BLaER1 treated with 17β-estradiol and CSF1 and Interleukin-3, amounts not matched to agents 10 nM and 100 nM (cell line): ENCODE results near the gene PIK3R6.
"Not testable (repeated sequence)": the region's sequence is repeated elsewhere in the genome, so short reads cannot be mapped to it uniquely, and the experiment has no call there.

Source experiments
- H3K27ac ChIP-seq, 11 experiments: shearing (Covaris generic); formaldehyde crosslinking; 2 replicates each; pipeline ENCODE4 v1.8.1; 2022
- H3K27me3 ChIP-seq, 11 experiments: shearing (Covaris generic); formaldehyde crosslinking; 2 replicates each; pipeline ENCODE4 v1.8.1; 2022
- H3K36me3 ChIP-seq, 11 experiments: shearing (Covaris generic); formaldehyde crosslinking; 2 replicates each; pipeline ENCODE4 v1.8.1; 2022
- H3K4me1 ChIP-seq, 10 experiments: shearing (Covaris generic); formaldehyde crosslinking; 2 replicates each; pipeline ENCODE4 v1.8.1; 2022
- H3K4me2 ChIP-seq, 11 experiments: shearing (Covaris generic); formaldehyde crosslinking; 2 replicates each; pipeline ENCODE4 v1.8.1; 2022
- H3K4me3 ChIP-seq, 10 experiments: shearing (Covaris generic); formaldehyde crosslinking; 2 replicates each; pipeline ENCODE4 v1.8.1; 2022
- H3K9ac ChIP-seq, 11 experiments: shearing (Covaris generic); formaldehyde crosslinking; 2 replicates each; pipeline ENCODE4 v1.8.1; 2022
- H3K9me3 ChIP-seq, 11 experiments: shearing (Covaris generic); formaldehyde crosslinking; replicated peaks in 1 of 11; 2 replicates each; pipeline ENCODE4 v1.8.1; 2022
- H4K20me1 ChIP-seq, 11 experiments: shearing (Covaris generic); formaldehyde crosslinking; 2 replicates each; pipeline ENCODE4 v1.8.1; 2022
- Cebpa-rat ChIP-seq, 11 experiments: shearing (Covaris generic); IDR thresholded peaks; 2 replicates each; pipeline ENCODE4 v1.8.1; 2022

Gene PIK3R6

GRCh38 chr17:8859804-8860430 is 7.6 kb downstream of the PIK3R6 start:
- H3K36me3 ChIP-seq: peaks cover 0 to 32% (median 11%) of the 10 kb centered on the region in 11 experiments; a peak in 11 of 22 replicates
- peak overlapping the region in 6 of 10 experiments; percentile 1 to 59 (median 42); a peak in 4 of 20 replicates for H3K4me3 ChIP-seq
- H3K4me1 ChIP-seq: peaks cover 81 to 100% (median 91%) of the 10 kb centered on the region in 10 experiments
- peak overlapping the region; percentile 47 to 91 (median 84); a peak in 21 of 22 replicates for H3K9ac ChIP-seq
- no peaks in the 10 kb centered on the region for H3K27me3 ChIP-seq
- peak overlapping the region; percentile 75 to 94 (median 91) for H3K4me2 ChIP-seq
- no peak for TF ChIP-seq Cebpa-rat (IDR thresholded peaks at IDR 0.05)
- H3K27ac ChIP-seq: peak overlapping the region; percentile 69 to 97 (median 95); a peak in 21 of 22 replicates
- H3K9me3 ChIP-seq: no peaks in the 10 kb centered on the region
- peaks cover 0 to 35% (median 0%) of the 10 kb centered on the region in 11 experiments; a peak in 3 of 22 replicates for H4K20me1 ChIP-seq

GRCh38 chr17:8859027-8859803 is 8.3 kb downstream of the PIK3R6 start:
- H3K36me3 ChIP-seq: peaks cover 0 to 32% (median 6%) of the 10 kb centered on the region in 11 experiments; a peak in 11 of 22 replicates
- peak in 9 of 11 experiments; percentile 51 to 94 (median 89); a peak in 17 of 22 replicates for TF ChIP-seq Cebpa-rat (IDR thresholded peaks at IDR 0.05)
- peak overlapping the region; percentile 73 to 97 (median 95); a peak in 21 of 22 replicates for H3K27ac ChIP-seq
- no peaks in the 10 kb centered on the region for H3K9me3 ChIP-seq
- no peaks in the 10 kb centered on the region for H3K27me3 ChIP-seq
- peak overlapping the region; percentile 75 to 94 (median 91) for H3K4me2 ChIP-seq
- H3K4me3 ChIP-seq: peak overlapping the region in 7 of 10 experiments; percentile 1 to 59 (median 48); a peak in 6 of 20 replicates
- peaks cover 0 to 35% (median 0%) of the 10 kb centered on the region in 11 experiments; a peak in 2 of 22 replicates for H4K20me1 ChIP-seq
- H3K9ac ChIP-seq: peak overlapping the region; percentile 66 to 91 (median 84); a peak in 21 of 22 replicates
- peaks cover 76 to 99% (median 86%) of the 10 kb centered on the region in 10 experiments for H3K4me1 ChIP-seq

GRCh38 chr17:8857919-8858318 is 9.6 kb downstream of the PIK3R6 start:
- TF ChIP-seq Cebpa-rat (IDR thresholded peaks at IDR 0.05): peak in 3 of 11 experiments; percentile 11 to 41 (median 40); a peak in 3 of 22 replicates
- H3K9ac ChIP-seq: peak overlapping the region; percentile 66 to 91 (median 84)
- no peaks in the 10 kb centered on the region for H3K27me3 ChIP-seq
- H3K9me3 ChIP-seq: no peaks in the 10 kb centered on the region
- peak overlapping the region; percentile 70 to 97 (median 95) for H3K27ac ChIP-seq
- peak overlapping the region; percentile 75 to 94 (median 91) for H3K4me2 ChIP-seq
- H3K36me3 ChIP-seq: peaks cover 0 to 33% (median 0%) of the 10 kb centered on the region in 11 experiments; a peak in 11 of 22 replicates
- peaks cover 0 to 25% (median 0%) of the 10 kb centered on the region in 11 experiments; a peak in 2 of 22 replicates for H4K20me1 ChIP-seq
- H3K4me3 ChIP-seq: peak overlapping the region in 9 of 10 experiments; percentile 33 to 59 (median 48); a peak in 18 of 20 replicates
- H3K4me1 ChIP-seq: peaks cover 76 to 89% (median 82%) of the 10 kb centered on the region in 10 experiments

GRCh38 chr17:8856869-8857575 is 10.5 kb downstream of the PIK3R6 start:
- Histone ChIP-seq H3K27ac (peak overlapping the region; percentile 70 to 97 (median 95); a peak in 21 of 22 replicates), H3K4me3 (peak overlapping the region in 9 of 10 experiments; percentile 33 to 59 (median 48); a peak in 14 of 20 replicates), H3K9me3 (no peaks in the 10 kb centered on the region), H4K20me1 (peaks cover 0 to 24% (median 0%) of the 10 kb centered on the region in 11 experiments; a peak in 2 of 22 replicates), H3K9ac (peak overlapping the region; percentile 66 to 91 (median 84)), H3K27me3 (no peaks in the 10 kb centered on the region), H3K4me1 (peaks cover 67 to 80% (median 73%) of the 10 kb centered on the region in 10 experiments), H3K4me2 (peak overlapping the region; percentile 75 to 94 (median 91)), H3K36me3 (peaks cover 0 to 34% (median 0%) of the 10 kb centered on the region in 11 experiments; a peak in 11 of 22 replicates)
- TF ChIP-seq Cebpa-rat (IDR thresholded peaks at IDR 0.05): no peak

GRCh38 chr17:8856205-8856603 is 11.3 kb downstream of the PIK3R6 start:
- peak overlapping the region; percentile 75 to 94 (median 91) for H3K4me2 ChIP-seq
- peak overlapping the region in 10 of 11 experiments; percentile 90 to 97 (median 95); a peak in 15 of 22 replicates for H3K27ac ChIP-seq
- peak overlapping the region in 4 of 11 experiments; percentile 81 to 91 (median 86); a peak in 6 of 22 replicates for H3K9ac ChIP-seq
- not testable (repeated sequence) for H3K9me3 ChIP-seq, H3K27me3 ChIP-seq
- 0 out of 20 replicates have a peak overlapping the region, but pooled peaks of 1 of the 10 experiments have one; percentile 5 for H3K4me3 ChIP-seq
- H3K36me3 ChIP-seq: peaks cover 0 to 38% (median 0%) of the 10 kb centered on the region in 11 experiments; a peak in 11 of 22 replicates
- peaks cover 0 to 23% (median 0%) of the 10 kb centered on the region in 11 experiments; a peak in 2 of 22 replicates for H4K20me1 ChIP-seq
- H3K4me1 ChIP-seq: peaks cover 59 to 72% (median 65%) of the 10 kb centered on the region in 10 experiments

- H3K4me1 ChIP-seq: peaks cover 53 to 66% (median 59%) of the 10 kb centered on the region in 10 experiments
- no peaks in the 10 kb centered on the region for H3K27me3 ChIP-seq
- 0 out of 22 replicates have a peak, but pooled peaks cover 0 to 7% (median 0%) of the 10 kb centered on the region in 11 experiments for H3K9me3 ChIP-seq
- H3K4me3 ChIP-seq: no peak overlapping the region
- no peak for TF ChIP-seq Cebpa-rat (IDR thresholded peaks at IDR 0.05)
- H3K36me3 ChIP-seq: peaks cover 0 to 43% (median 0%) of the 10 kb centered on the region in 11 experiments; a peak in 11 of 22 replicates
- peak overlapping the region in 9 of 11 experiments; percentile 1 to 97 (median 95); a peak in 12 of 22 replicates for H3K27ac ChIP-seq
- peaks cover 0 to 23% (median 0%) of the 10 kb centered on the region in 11 experiments; a peak in 2 of 22 replicates for H4K20me1 ChIP-seq
- H3K9ac ChIP-seq: peak overlapping the region in 2 of 11 experiments; percentile 87 to 91; a peak in 2 of 22 replicates
- peak overlapping the region; percentile 75 to 94 (median 91) for H3K4me2 ChIP-seq
These were observed 11.8 kb downstream of the PIK3R6 start for GRCh38 chr17:8855477-8856204.

- Histone ChIP-seq H3K36me3 (peaks cover 4 to 84% (median 33%) of the 10 kb centered on the region in 11 experiments; a peak in 17 of 22 replicates), H4K20me1 (peaks cover 0 to 33% (median 0%) of the 10 kb centered on the region in 11 experiments; a peak in 2 of 22 replicates), H3K27ac (no peak overlapping the region), H3K4me1 (peaks cover 14 to 27% (median 21%) of the 10 kb centered on the region in 10 experiments), H3K4me3 (no peak overlapping the region), H3K9ac (no peak overlapping the region), H3K9me3 (peaks cover 0 to 14% (median 0%) of the 10 kb centered on the region in 11 experiments; a peak in 4 of 22 replicates), H3K27me3 (no peaks in the 10 kb centered on the region), H3K4me2 (no peak overlapping the region)
- no peak for TF ChIP-seq Cebpa-rat (IDR thresholded peaks at IDR 0.05)
These were observed 15.9 kb downstream of the PIK3R6 start for GRCh38 chr17:8851600-8851999.
